Smooth muscle cell (in vitro differentiated cells): Measurements from ENCODE around the gene GPR137C. TPM values are rescaled to one million over a fixed set of nuclear protein-coding genes. Genes with fewer than 3 reads are reported as not detected.

ENCODE experiments used
- DNase-seq: peaks from one replicate; lab custom pipeline; 2025; ENCODE audit not compliant: unreplicated experiment; lab: John Stamatoyannopoulos, UW
- H2AFZ ChIP-seq: fragments of 200-600 bp; sonication (generic); 2 replicates; pipeline ENCODE4 v1.6.0; 2016; ENCODE audit warnings: antibody characterized with exemption, low read depth, mild to moderate bottlenecking
- H3F3A ChIP-seq: fragments of 200-600 bp; sonication (generic); 2 replicates; pipeline ENCODE4 v1.6.0; 2017; ENCODE audit warnings: antibody characterized with exemption, low read depth
- H3K27ac ChIP-seq: fragments of 200-600 bp; sonication (generic); 2 replicates; pipeline ENCODE4 v1.5.1; 2016; ENCODE audit warnings: low read depth, mild to moderate bottlenecking
- H3K27me3 ChIP-seq: fragments of 200-600 bp; sonication (generic); 2 replicates; pipeline ENCODE4 v1.6.1; 2016; ENCODE audit warnings: low read depth, mild to moderate bottlenecking
- H3K36me3 ChIP-seq: fragments of 200-600 bp; sonication (generic); 2 replicates; pipeline ENCODE4 v1.5.1; 2016; ENCODE audit warnings: low read depth
- H3K4me1 ChIP-seq: fragments of 200-600 bp; sonication (generic); 2 replicates; pipeline ENCODE4 v1.5.1; 2016; ENCODE audit warnings: low read depth
- H3K4me2 ChIP-seq: fragments of 200-600 bp; sonication (generic); 2 replicates; pipeline ENCODE4 v1.6.0; 2016; ENCODE audit warnings: mild to moderate bottlenecking
- H3K4me3 ChIP-seq: fragments of 200-600 bp; sonication (generic); 2 replicates; pipeline ENCODE4 v1.5.1; 2016; ENCODE audit warnings: mild to moderate bottlenecking
- H3K79me2 ChIP-seq: fragments of 200-600 bp; sonication (generic); 2 replicates; pipeline ENCODE4 v1.6.0; 2016; ENCODE audit warnings: low read depth, mild to moderate bottlenecking
- H3K9ac ChIP-seq: fragments of 200-600 bp; sonication (generic); 2 replicates; pipeline ENCODE4 v1.6.0; 2016; ENCODE audit warnings: low read depth
- H3K9me3 ChIP-seq: fragments of 200-600 bp; sonication (generic); replicated peaks from 2 replicates; pipeline ENCODE4 v1.5.1; 2016; ENCODE audit warnings: low read depth
- H4K20me1 ChIP-seq: fragments of 200-600 bp; sonication (generic); 2 replicates; pipeline ENCODE4 v1.6.0; 2016; ENCODE audit warnings: low read depth
- CTCF ChIP-seq: fragments of 200-600 bp; sonication (generic); IDR thresholded peaks from 2 replicates; pipeline ENCODE4 v1.5.1; 2017; ENCODE audit warnings: borderline replicate concordance, mild to moderate bottlenecking, antibody characterized with exemption; ENCODE audit not compliant: insufficient read depth, poor library complexity, severe bottlenecking
- WGBS: methylation state at CpG from one replicate; pipeline ENCODE4 v1.1.7; 2016; ENCODE audit warnings: low lambda C conversion rate; 5-methylcytosine and 5-hydroxymethylcytosine counted together
- polyA plus RNA-seq: library from polyadenylated mRNA; unstranded; fragments of >200 nt; fragmentation: Nextera tagmentation; extraction: Ambion mirVana; gene quantifications from 2 replicates; pipeline ENCODE4 v1.2.1, GENCODE V29; 2016
- total RNA-seq: library from RNA; depleted of rRNA; stranded (reverse); fragments of >200 nt; gene quantifications from 2 replicates; pipeline ENCODE4 v1.2.3, GENCODE V29; 2014

Gene GPR137C
- total and polyA plus RNA-seq, 2 experiments from 2014 or later: 1.0 to 4.4 TPM

- Histone ChIP-seq H3K9ac (no peak overlapping the region), H2AFZ (no peak overlapping the region), H4K20me1 (no peaks in the 10 kb centered on the region), H3K27me3 (no peaks in the 10 kb centered on the region), H3K27ac (no peak overlapping the region), H3K79me2 (no peaks in the 10 kb centered on the region), H3K4me1 (no peaks in the 10 kb centered on the region), H3K9me3 (no peaks in the 10 kb centered on the region), H3F3A (no peaks in the 10 kb centered on the region), H3K4me3 (no peak overlapping the region), H3K4me2 (no peak overlapping the region), H3K36me3 (peaks cover 41% of the 10 kb centered on the region)
- 91% methylated on average over 6 of the region's 6 CpGs for WGBS
- no peak for DNase-seq
- TF ChIP-seq CTCF: no peak
These were observed 98.1 kb downstream of the GPR137C start for GRCh38 chr14:52650774-52651173.

GRCh38 chr14:52656905-52657304, 104.3 kb downstream of the GPR137C start:
- DNase-seq: no peak
- TF ChIP-seq CTCF: no peak
- Histone ChIP-seq H3K9me3 (no peaks in the 10 kb centered on the region), H3K4me1 (no peaks in the 10 kb centered on the region), H3K79me2 (no peaks in the 10 kb centered on the region), H3K27me3 (no peaks in the 10 kb centered on the region), H3K36me3 (peaks cover 11% of the 10 kb centered on the region), H3K4me2 (no peak overlapping the region), H3K27ac (no peak overlapping the region), H3F3A (no peaks in the 10 kb centered on the region), H4K20me1 (no peaks in the 10 kb centered on the region), H2AFZ (no peak overlapping the region), H3K9ac (no peak overlapping the region), H3K4me3 (no peak overlapping the region)

GRCh38 chr14:52660325-52660724, 107.7 kb downstream of the GPR137C start:
- Histone ChIP-seq H3K79me2 (no peaks in the 10 kb centered on the region), H3K36me3 (peaks cover 3% of the 10 kb centered on the region)
- no peak for TF ChIP-seq CTCF

GRCh38 chr14:52660832-52661231, 108.2 kb downstream of the GPR137C start:
- Histone ChIP-seq H3K4me1 (no peaks in the 10 kb centered on the region), H3K9ac (no peak overlapping the region), H3K27me3 (no peaks in the 10 kb centered on the region), H3K36me3 (peaks cover 7% of the 10 kb centered on the region), H3K9me3 (no peaks in the 10 kb centered on the region), H3K79me2 (no peaks in the 10 kb centered on the region), H4K20me1 (no peaks in the 10 kb centered on the region), H2AFZ (no peak overlapping the region), H3K4me2 (no peak overlapping the region), H3F3A (no peaks in the 10 kb centered on the region), H3K4me3 (no peak overlapping the region), H3K27ac (no peak overlapping the region)
- no peak for TF ChIP-seq CTCF
- 81% methylated on average over 1 of the region's 1 CpG for WGBS
- no peak for DNase-seq

More at GRCh38 chr14:52660325-52660724, 107.7 kb downstream of the GPR137C start:
- H4K20me1 ChIP-seq: no peaks in the 10 kb centered on the region
- H3K4me3 ChIP-seq: no peak overlapping the region
- H3K27me3 ChIP-seq: no peaks in the 10 kb centered on the region
- H3F3A ChIP-seq: no peaks in the 10 kb centered on the region
- no peak for DNase-seq
- H3K4me1 ChIP-seq: no peaks in the 10 kb centered on the region
- no peak overlapping the region for H3K9ac ChIP-seq
- no peak overlapping the region for H3K27ac ChIP-seq
- H3K4me2 ChIP-seq: no peak overlapping the region
- H3K9me3 ChIP-seq: no peaks in the 10 kb centered on the region
- no peak overlapping the region for H2AFZ ChIP-seq
